ENCODE results near the gene SH3BP2. TPM values are rescaled to one million over a fixed set of nuclear protein-coding genes. Genes with fewer than 3 reads are reported as not detected.

Gene SH3BP2, protein sequence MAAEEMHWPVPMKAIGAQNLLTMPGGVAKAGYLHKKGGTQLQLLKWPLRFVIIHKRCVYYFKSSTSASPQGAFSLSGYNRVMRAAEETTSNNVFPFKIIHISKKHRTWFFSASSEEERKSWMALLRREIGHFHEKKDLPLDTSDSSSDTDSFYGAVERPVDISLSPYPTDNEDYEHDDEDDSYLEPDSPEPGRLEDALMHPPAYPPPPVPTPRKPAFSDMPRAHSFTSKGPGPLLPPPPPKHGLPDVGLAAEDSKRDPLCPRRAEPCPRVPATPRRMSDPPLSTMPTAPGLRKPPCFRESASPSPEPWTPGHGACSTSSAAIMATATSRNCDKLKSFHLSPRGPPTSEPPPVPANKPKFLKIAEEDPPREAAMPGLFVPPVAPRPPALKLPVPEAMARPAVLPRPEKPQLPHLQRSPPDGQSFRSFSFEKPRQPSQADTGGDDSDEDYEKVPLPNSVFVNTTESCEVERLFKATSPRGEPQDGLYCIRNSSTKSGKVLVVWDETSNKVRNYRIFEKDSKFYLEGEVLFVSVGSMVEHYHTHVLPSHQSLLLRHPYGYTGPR
- total RNA-seq (ENCODE audit: low replicate concordance) = 6.7 and 19.2 TPM in 2 replicates

GRCh38 chr4:2792711-2793585 lies at the start of gene SH3BP2:
TSS of gene SH3BP2 (plus strand) at chr4:2793085. CDS start at chr4:2820618, 27,533 bp downstream.

DNA sequence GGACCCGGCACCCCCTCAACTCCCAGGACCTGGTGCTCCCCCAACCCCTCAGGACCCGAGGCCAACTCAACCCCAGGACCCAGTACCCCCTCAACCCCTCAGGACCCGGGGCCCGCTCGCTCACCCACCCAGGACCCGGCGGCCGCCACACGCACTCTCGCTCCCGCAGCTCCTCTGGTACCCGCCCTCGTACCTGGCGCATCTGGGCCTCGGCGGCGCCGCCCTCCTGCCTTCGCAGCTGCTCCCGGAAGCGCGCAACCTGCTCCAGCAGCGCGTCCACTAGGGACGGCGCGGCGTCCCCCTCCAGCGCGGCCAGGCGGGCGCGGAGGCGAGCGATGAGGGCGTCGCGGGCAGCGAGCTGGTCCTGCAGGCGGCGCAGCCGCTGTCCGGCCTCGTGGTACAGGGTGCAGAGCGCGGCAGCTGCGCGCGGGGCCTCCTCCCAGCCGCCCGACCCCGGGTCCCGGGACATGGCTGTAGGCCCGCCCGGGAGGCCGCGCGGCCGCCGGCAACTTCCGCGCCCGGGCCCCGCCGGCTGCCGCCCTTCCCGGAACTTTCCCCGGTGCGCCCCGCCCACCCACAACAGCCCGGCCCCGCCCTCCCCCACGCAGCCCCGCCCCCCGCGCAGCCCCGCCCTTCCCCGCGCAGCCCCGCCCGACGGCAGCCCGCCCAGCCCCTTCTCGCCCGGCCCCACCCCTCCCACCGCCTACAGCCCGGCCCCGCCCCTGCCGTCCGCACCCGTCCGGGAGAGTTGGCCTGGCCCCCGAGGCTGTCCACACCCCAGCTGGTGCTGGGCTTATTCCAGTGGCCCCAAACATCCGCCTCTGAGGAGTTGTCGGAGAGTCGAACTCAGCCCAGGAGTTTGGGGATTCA lies 36.8 kb upstream of the SH3BP2 start, which contains the start of gene TNIP2:
Gene TNIP2, minus strand, starts transcription at position 516 of the 870 bp plus-strand sequence. Its CDS starts 47 bp downstream, at position 469.

GRCh38 chr4:2843263-2843940 lies 50.5 kb downstream of the SH3BP2 start, which contains the start of gene ADD1:
TSS of gene ADD1 (plus strand) at chr4:2843844. CDS start at chr4:2875916, 32,072 bp downstream.

Other genes with a start within 250 kb of the SH3BP2 start
- gene TNIP2, start 36.7 kb upstream of the SH3BP2 start, total RNA-seq (ENCODE audit: low replicate concordance) = 45.2 and 78.7 TPM in 2 replicates
- gene ADD1, start 50.8 kb downstream of the SH3BP2 start, total RNA-seq (ENCODE audit: low replicate concordance) = 115 and 146 TPM in 2 replicates
- 16.5 and 17.2 TPM in 2 replicates for gene NOP14, start 170.3 kb downstream of the SH3BP2 start, total RNA-seq (ENCODE audit: low replicate concordance)
- gene GRK4, start 170.5 kb downstream of the SH3BP2 start, total RNA-seq (ENCODE audit: low replicate concordance) = 2.5 and 3.4 TPM in 2 replicates